K562 (cell line): ENCODE data around the gene UTP11. TPM values are rescaled to one million over a fixed set of nuclear protein-coding genes. Genes with fewer than 3 reads are reported as not detected.
A peak's percentile ranks its signal among the peaks of the same experiment; 100 is the strongest.

Experiments used
- FOS ChIP-seq: IDR thresholded peaks from 3 replicates; pipeline ENCODE4 v1.6.1; 2011; ENCODE audit not compliant: insufficient read length; ENCODE audit errors: extremely low read depth
- GABPB1 ChIP-seq: sonication (generic); formaldehyde crosslinking; IDR thresholded peaks from 2 replicates; pipeline ENCODE4 v1.8.0; 2022; ENCODE audit warnings: mild to moderate bottlenecking, missing genetic modification reagents
- MTA2 ChIP-seq: fragments of 450-650 bp; IDR thresholded peaks from 2 replicates; pipeline ENCODE4 v1.6.1; 2016; ENCODE audit warnings: low read depth
- NR2C1 ChIP-seq, 2 experiments: fragments of 450-650 bp; IDR thresholded peaks; 2 replicates each; pipeline ENCODE4 v1.6.1; 2017; ENCODE audit warnings: mild to moderate bottlenecking in 2 of 2, antibody characterized with exemption in 1 of 2, inconsistent platforms in 1 of 2, missing compliant biosample characterization in 1 of 2, missing genetic modification characterization in 1 of 2
- PTBP1 ChIP-seq: fragments of 200-400 bp; formaldehyde crosslinking; IDR thresholded peaks from 2 replicates; pipeline ENCODE4 v1.6.1; 2017; ENCODE audit warnings: low read depth, low read length
- SMAD1 ChIP-seq: fragments of 150-350 bp; IDR thresholded peaks from 2 replicates; pipeline ENCODE4 v1.6.1; 2014; ENCODE audit warnings: low read length, low read depth; ENCODE audit not compliant: partially characterized antibody
- SRF ChIP-seq, 2 experiments: fragments of 250-450, 450-650 bp in 1 of 2; sonication (Bioruptor Pico) in 1 of 2; sonication (generic) in 1 of 2; formaldehyde crosslinking; IDR thresholded peaks; 2 replicates each; pipeline versions ENCODE4 v1.5.0 to v1.5.1; 2020 to 2022; ENCODE audit warnings: mild to moderate bottlenecking in 1 of 2, missing genetic modification reagents in 1 of 2
- TBL1XR1 ChIP-seq, 2 experiments: IDR thresholded peaks; 2 replicates each; pipeline ENCODE4 v1.6.1; 2012; ENCODE audit warnings: improper control_type of control experiment in 2 of 2, low read length in 2 of 2, mild to moderate bottlenecking in 1 of 2
- TEAD2 ChIP-seq: fragments of 450-650 bp; IDR thresholded peaks from 2 replicates; pipeline ENCODE4 v1.6.1; 2016; ENCODE audit warnings: missing genetic modification characterization, control low read depth, missing compliant biosample characterization
- ZBTB11 ChIP-seq, 3 experiments: fragments of 200-800 bp in 1 of 3; fragments of 250-450 bp in 1 of 3; fragments of 450-650 bp in 1 of 3; sonication (Bioruptor Pico) in 1 of 3; sonication (Bioruptor generic) in 1 of 3; formaldehyde crosslinking in 1 of 3; IDR thresholded peaks; 2 replicates each; pipeline versions ENCODE4 v1.6.1 to v1.8.0; 2016 to 2022; ENCODE audit warnings: mild to moderate bottlenecking in 2 of 3, missing genetic modification characterization in 2 of 3, missing compliant biosample characterization in 1 of 3, moderate library complexity in 1 of 3
- ZNF551 ChIP-seq: fragments of 250-450 bp; sonication (Bioruptor Pico); IDR thresholded peaks from 2 replicates; pipeline ENCODE4 v1.5.0; 2021; ENCODE audit warnings: mild to moderate bottlenecking, moderate library complexity
- polyA plus RNA-seq, 8 experiments: library from polyadenylated mRNA; depleted of rRNA in 4 of 8; stranded (reverse) in 5 of 8; unstranded in 3 of 8; fragments of >200 nt; fragmentation: Nextera tagmentation in 2 of 8; fragmentation: Illumina TruSeq in 1 of 8; extraction: Ambion mirVana in 2 of 8; extraction: Trizol in 1 of 8; gene quantifications; 2 replicates each; pipeline versions ENCODE4 v1.2.1 to v1.2.3, GENCODE V29; 2011 to 2014; ENCODE audit warnings: inconsistent platforms in 1 of 8, missing spikeins in 1 of 8
- total RNA-seq, 7 experiments: library from RNA; depleted of rRNA in 6 of 7; stranded (reverse); fragments of >200 nt in 6 of 7; fragmentation: Illumina TruSeq in 2 of 7; extraction: Trizol in 2 of 7; gene quantifications; 2 replicates each; pipeline versions ENCODE4 v1.2.1 to v1.2.3, GENCODE V29; 2011 to 2021; ENCODE audit warnings: low replicate concordance in 1 of 7
- TF ChIP-seq, protein P1 (sequence below): sonication (generic); formaldehyde crosslinking; IDR thresholded peaks from 2 replicates; pipeline ENCODE4 v1.8.0; 2023; ENCODE audit warnings: missing genetic modification reagents, mild to moderate bottlenecking, borderline replicate concordance
- TF ChIP-seq, protein P2 (sequence below), 2 experiments: fragments of 450-650 bp in 1 of 2; sonication (generic) in 1 of 2; formaldehyde crosslinking in 1 of 2; IDR thresholded peaks in 1 of 2; conservative IDR thresholded peaks in 1 of 2; 2 replicates each; pipeline versions ENCODE4 v1.6.1 to v1.8.1; 2016 to 2023; ENCODE audit warnings: mild to moderate bottlenecking in 2 of 2, moderate library complexity in 2 of 2, inconsistent platforms in 1 of 2, missing genetic modification reagents in 1 of 2

The UTP11 gene
- total and polyA plus RNA-seq, 9 of the 15 experiments (the other 6 are each of a cell fraction or from before 2014, with no cell fraction given) = 91.1 to 378 (median 221) TPM

DNA sequence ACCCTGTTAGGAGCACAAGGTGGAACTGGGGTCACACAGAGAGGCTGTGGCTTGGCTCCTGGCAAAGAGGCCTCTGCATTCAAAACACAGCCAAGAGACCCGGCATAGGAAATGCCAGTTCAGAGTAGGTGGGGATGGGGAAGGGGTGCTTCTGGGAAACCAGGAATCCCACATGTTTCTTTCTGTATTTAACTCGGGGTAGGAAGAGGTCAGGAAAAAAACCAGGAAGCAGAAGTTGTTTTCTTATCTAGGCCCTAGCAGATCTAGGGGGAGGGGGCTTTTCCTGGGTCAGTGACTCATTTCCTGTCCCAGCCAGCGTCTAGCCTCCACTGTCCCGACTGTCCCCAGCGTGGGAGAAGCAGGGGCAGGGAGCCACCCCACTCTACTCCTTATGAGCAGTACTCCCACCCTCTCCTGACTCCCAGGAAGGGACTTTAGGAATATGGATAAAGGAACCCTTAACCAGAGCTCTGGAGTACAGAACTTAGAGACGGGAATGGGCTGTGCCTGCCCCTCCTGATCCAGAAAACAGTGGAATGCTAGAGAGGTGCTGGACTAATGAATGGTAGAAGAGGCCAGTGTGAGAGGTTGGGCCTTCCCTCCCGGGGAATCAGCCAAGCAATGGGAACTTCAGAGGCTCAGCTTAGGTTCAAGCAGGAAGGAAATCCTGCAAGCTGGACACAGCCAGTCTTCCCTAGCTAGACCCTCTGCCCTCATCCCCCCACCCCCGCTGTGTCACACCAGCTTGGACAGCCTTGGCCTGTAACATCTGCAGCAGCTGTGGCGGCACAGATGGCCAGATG is 12.9 kb upstream of the UTP11 start (continued):
- TF ChIP-seq ZBTB11 (CRISPR knock-in tag; IDR thresholded peaks at IDR 0.05) (peak in 1 of 3 experiments; percentile 82; a peak in 1 of 6 replicates), GABPB1 (CRISPR knock-in tag) (peak; percentile 83), SMAD1 (peak; percentile 92), TBL1XR1 (IDR thresholded peaks at IDR 0.05; ENCODE audit: low read length in 2 of 2) (peak; percentile 62 to 95; a peak in 3 of 4 replicates), PTBP1 (0 out of 2 replicates have a peak, but pooled peaks have one; percentile 51), TEAD2 (peak; percentile 37; the same call in 1 of the 2 replicates), ZNF551 (CRISPR knock-in tag) (no peak), NR2C1 (IDR thresholded peaks at IDR 0.05) (peak; percentile 79), NR2C1 (tag; IDR thresholded peaks at IDR 0.05) (peak; percentile 88), MTA2 (peak; percentile 84), SRF (CRISPR knock-in tag; IDR thresholded peaks at IDR 0.05) (0 out of 4 replicates have a peak, but pooled peaks of 1 of the 2 experiments have one; percentile 15), FOS (peak; percentile 79)
- TF ChIP-seq, protein P1, sequence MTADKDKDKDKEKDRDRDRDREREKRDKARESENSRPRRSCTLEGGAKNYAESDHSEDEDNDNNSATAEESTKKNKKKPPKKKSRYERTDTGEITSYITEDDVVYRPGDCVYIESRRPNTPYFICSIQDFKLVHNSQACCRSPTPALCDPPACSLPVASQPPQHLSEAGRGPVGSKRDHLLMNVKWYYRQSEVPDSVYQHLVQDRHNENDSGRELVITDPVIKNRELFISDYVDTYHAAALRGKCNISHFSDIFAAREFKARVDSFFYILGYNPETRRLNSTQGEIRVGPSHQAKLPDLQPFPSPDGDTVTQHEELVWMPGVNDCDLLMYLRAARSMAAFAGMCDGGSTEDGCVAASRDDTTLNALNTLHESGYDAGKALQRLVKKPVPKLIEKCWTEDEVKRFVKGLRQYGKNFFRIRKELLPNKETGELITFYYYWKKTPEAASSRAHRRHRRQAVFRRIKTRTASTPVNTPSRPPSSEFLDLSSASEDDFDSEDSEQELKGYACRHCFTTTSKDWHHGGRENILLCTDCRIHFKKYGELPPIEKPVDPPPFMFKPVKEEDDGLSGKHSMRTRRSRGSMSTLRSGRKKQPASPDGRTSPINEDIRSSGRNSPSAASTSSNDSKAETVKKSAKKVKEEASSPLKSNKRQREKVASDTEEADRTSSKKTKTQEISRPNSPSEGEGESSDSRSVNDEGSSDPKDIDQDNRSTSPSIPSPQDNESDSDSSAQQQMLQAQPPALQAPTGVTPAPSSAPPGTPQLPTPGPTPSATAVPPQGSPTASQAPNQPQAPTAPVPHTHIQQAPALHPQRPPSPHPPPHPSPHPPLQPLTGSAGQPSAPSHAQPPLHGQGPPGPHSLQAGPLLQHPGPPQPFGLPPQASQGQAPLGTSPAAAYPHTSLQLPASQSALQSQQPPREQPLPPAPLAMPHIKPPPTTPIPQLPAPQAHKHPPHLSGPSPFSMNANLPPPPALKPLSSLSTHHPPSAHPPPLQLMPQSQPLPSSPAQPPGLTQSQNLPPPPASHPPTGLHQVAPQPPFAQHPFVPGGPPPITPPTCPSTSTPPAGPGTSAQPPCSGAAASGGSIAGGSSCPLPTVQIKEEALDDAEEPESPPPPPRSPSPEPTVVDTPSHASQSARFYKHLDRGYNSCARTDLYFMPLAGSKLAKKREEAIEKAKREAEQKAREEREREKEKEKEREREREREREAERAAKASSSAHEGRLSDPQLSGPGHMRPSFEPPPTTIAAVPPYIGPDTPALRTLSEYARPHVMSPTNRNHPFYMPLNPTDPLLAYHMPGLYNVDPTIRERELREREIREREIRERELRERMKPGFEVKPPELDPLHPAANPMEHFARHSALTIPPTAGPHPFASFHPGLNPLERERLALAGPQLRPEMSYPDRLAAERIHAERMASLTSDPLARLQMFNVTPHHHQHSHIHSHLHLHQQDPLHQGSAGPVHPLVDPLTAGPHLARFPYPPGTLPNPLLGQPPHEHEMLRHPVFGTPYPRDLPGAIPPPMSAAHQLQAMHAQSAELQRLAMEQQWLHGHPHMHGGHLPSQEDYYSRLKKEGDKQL = no peak
- TF ChIP-seq, protein P2, sequence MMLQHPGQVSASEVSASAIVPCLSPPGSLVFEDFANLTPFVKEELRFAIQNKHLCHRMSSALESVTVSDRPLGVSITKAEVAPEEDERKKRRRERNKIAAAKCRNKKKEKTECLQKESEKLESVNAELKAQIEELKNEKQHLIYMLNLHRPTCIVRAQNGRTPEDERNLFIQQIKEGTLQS (IDR thresholded peaks at IDR 0.05) = peak; percentile 98
- TF ChIP-seq, protein P2 (CRISPR knock-in tag; conservative IDR thresholded peaks at IDR 0.05) = peak; percentile 77
